ENCODE measurements around the gene PHLDA3.
A peak's percentile ranks its signal among the peaks of the same experiment; 100 is the strongest.

The PHLDA3 gene

GRCh38 chr1:201468844-201469644 is at the start of gene PHLDA3:
Gene PHLDA3 (minus strand): TSS chr1:201469188. CDS start chr1:201468786, 402 bp downstream.
- H3K4me1 ChIP-seq (ENCODE audit: control insufficient read depth, low read length) = no peaks in the 10 kb centered on the region
- H3F3A ChIP-seq (ENCODE audit: control insufficient read depth, insufficient read depth) = no peaks in the 10 kb centered on the region
- H4K20me1 ChIP-seq (ENCODE audit: control insufficient read depth, insufficient read depth, low read depth, low read length) = no peaks in the 10 kb centered on the region
- H3K79me2 ChIP-seq (ENCODE audit: control insufficient read depth, low read length) = no peaks in the 10 kb centered on the region
- peak within 1 kb of the TSS; percentile 45 for H3K4me2 ChIP-seq (ENCODE audit: low read length)
- peak within 1 kb of the TSS; percentile 39; the same call in 1 of the 2 replicates for H3K4me3 ChIP-seq (ENCODE audit: low read length)
- peaks cover 36% of the 10 kb centered on the region for H3K27me3 ChIP-seq (ENCODE audit: control insufficient read depth, low read length)
- no peak within 1 kb of the TSS for H3K27ac ChIP-seq (ENCODE audit: low read depth, low read length)
- no peaks in the 10 kb centered on the region for H3K9me2 ChIP-seq (replicated peaks; ENCODE audit: control insufficient read depth, low read length)
- TF ChIP-seq EZH2phosphoT487 (IDR thresholded peaks at IDR 0.05; ENCODE audit: borderline replicate concordance, low read length) (no peak), CTCF (IDR thresholded peaks at IDR 0.05; ENCODE audit: low read depth, low read length, poor library complexity, severe bottlenecking) (no peak)
- no peaks in the 10 kb centered on the region for H3K36me3 ChIP-seq (ENCODE audit: control insufficient read depth, low read length)
- no peaks in the 10 kb centered on the region for H3K9me3 ChIP-seq (ENCODE audit: control insufficient read depth, insufficient read depth, low read length)

- no peak overlapping the region for H3K4me2 ChIP-seq (ENCODE audit: low read length)
- no peaks in the 10 kb centered on the region for H3K9me3 ChIP-seq (ENCODE audit: control insufficient read depth, insufficient read depth, low read length)
- H3K27ac ChIP-seq (ENCODE audit: low read depth, low read length) = no peak overlapping the region
- no peaks in the 10 kb centered on the region; the same call in 1 of the 2 replicates for H3K4me1 ChIP-seq (ENCODE audit: control insufficient read depth, low read length)
- H3K36me3 ChIP-seq (ENCODE audit: control insufficient read depth, low read length) = no peaks in the 10 kb centered on the region
- H3K9me2 ChIP-seq (replicated peaks; ENCODE audit: control insufficient read depth, low read length) = no peaks in the 10 kb centered on the region
- no peaks in the 10 kb centered on the region for H4K20me1 ChIP-seq (ENCODE audit: control insufficient read depth, insufficient read depth, low read depth, low read length)
- no peaks in the 10 kb centered on the region for H3K27me3 ChIP-seq (ENCODE audit: control insufficient read depth, low read length)
- no peaks in the 10 kb centered on the region for H3K79me2 ChIP-seq (ENCODE audit: control insufficient read depth, low read length)
- no peaks in the 10 kb centered on the region for H3F3A ChIP-seq (ENCODE audit: control insufficient read depth, insufficient read depth)
- no peak for TF ChIP-seq CTCF (IDR thresholded peaks at IDR 0.05; ENCODE audit: low read depth, low read length, poor library complexity, severe bottlenecking)
- no peak for TF ChIP-seq EZH2phosphoT487 (IDR thresholded peaks at IDR 0.05; ENCODE audit: borderline replicate concordance, low read length)
- no peak overlapping the region for H3K4me3 ChIP-seq (ENCODE audit: low read length)
Observed at GRCh38 chr1:201518071-201518470, 49.1 kb upstream of the PHLDA3 start.

- Histone ChIP-seq H3K27ac (ENCODE audit: low read depth, low read length) (no peak overlapping the region), H3K79me2 (ENCODE audit: control insufficient read depth, low read length) (no peaks in the 10 kb centered on the region), H4K20me1 (ENCODE audit: control insufficient read depth, insufficient read depth, low read depth, low read length) (no peaks in the 10 kb centered on the region), H3K9me3 (ENCODE audit: control insufficient read depth, insufficient read depth, low read length) (no peaks in the 10 kb centered on the region), H3K27me3 (ENCODE audit: control insufficient read depth, low read length) (no peaks in the 10 kb centered on the region), H3K36me3 (ENCODE audit: control insufficient read depth, low read length) (no peaks in the 10 kb centered on the region), H3K4me2 (ENCODE audit: low read length) (no peak overlapping the region), H3K4me1 (ENCODE audit: control insufficient read depth, low read length) (peaks cover 3% of the 10 kb centered on the region), H3K4me3 (ENCODE audit: low read length) (no peak overlapping the region), H3K9me2 (replicated peaks; ENCODE audit: control insufficient read depth, low read length) (no peaks in the 10 kb centered on the region), H3F3A (ENCODE audit: control insufficient read depth, insufficient read depth) (no peaks in the 10 kb centered on the region)
- TF ChIP-seq CTCF (IDR thresholded peaks at IDR 0.05; ENCODE audit: low read depth, low read length, poor library complexity, severe bottlenecking) = no peak
- no peak for TF ChIP-seq EZH2phosphoT487 (IDR thresholded peaks at IDR 0.05; ENCODE audit: borderline replicate concordance, low read length)
Observed at GRCh38 chr1:201517631-201518030, 48.6 kb upstream of the PHLDA3 start.

All from DOHH2 (cell line).